ENCODE measurements around the gene BMPR1B.

The BMPR1B gene

DNA sequence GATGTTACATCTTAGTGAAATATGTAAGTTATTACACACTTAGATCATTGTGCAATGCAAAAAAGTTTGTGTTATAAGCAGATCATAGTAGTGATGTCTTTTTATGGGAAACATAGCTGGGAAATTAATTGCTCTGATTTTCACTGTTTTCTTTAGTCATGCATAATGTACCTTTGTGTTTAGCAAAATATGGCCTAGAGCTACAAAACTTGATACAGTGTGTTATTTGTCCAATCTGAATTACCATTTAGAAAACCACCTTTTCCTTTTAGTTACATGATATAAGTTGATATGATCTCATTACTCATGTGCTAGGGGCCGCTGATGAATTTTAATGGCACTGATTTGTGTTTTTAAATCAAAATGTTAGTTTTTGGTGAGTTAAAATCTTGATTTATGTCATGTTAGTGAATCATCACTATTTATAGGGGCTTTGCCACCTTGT, 2.0 kb downstream of the BMPR1B start (continued):
- TF ChIP-seq PRDM1 (tag by site-specific recombination; IDR thresholded peaks at IDR 0.05): no peak
- TF ChIP-seq, protein P1, sequence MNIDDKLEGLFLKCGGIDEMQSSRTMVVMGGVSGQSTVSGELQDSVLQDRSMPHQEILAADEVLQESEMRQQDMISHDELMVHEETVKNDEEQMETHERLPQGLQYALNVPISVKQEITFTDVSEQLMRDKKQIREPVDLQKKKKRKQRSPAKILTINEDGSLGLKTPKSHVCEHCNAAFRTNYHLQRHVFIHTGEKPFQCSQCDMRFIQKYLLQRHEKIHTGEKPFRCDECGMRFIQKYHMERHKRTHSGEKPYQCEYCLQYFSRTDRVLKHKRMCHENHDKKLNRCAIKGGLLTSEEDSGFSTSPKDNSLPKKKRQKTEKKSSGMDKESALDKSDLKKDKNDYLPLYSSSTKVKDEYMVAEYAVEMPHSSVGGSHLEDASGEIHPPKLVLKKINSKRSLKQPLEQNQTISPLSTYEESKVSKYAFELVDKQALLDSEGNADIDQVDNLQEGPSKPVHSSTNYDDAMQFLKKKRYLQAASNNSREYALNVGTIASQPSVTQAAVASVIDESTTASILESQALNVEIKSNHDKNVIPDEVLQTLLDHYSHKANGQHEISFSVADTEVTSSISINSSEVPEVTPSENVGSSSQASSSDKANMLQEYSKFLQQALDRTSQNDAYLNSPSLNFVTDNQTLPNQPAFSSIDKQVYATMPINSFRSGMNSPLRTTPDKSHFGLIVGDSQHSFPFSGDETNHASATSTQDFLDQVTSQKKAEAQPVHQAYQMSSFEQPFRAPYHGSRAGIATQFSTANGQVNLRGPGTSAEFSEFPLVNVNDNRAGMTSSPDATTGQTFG (tag by site-specific recombination; IDR thresholded peaks at IDR 0.05; ENCODE audit: borderline replicate concordance): no peak
- no peak for TF ChIP-seq ZNF140 (tag by site-specific recombination; IDR thresholded peaks at IDR 0.05)
- no peak for TF ChIP-seq ZNF266 (tag by site-specific recombination; IDR thresholded peaks at IDR 0.05; ENCODE audit: low read depth)
- no peak for TF ChIP-seq ZNF16 (tag by site-specific recombination; IDR thresholded peaks at IDR 0.05; ENCODE audit: low read depth)
- no peak for TF ChIP-seq HOXA7 (CRISPR knock-in tag; IDR thresholded peaks at IDR 0.05; ENCODE audit: borderline replicate concordance)
- TF ChIP-seq ZNF175 (tag by site-specific recombination; IDR thresholded peaks at IDR 0.05): no peak
- no peak for TF ChIP-seq ZNF670 (tag by site-specific recombination; IDR thresholded peaks at IDR 0.05; ENCODE audit: low read depth)
- TF ChIP-seq, protein P2, sequence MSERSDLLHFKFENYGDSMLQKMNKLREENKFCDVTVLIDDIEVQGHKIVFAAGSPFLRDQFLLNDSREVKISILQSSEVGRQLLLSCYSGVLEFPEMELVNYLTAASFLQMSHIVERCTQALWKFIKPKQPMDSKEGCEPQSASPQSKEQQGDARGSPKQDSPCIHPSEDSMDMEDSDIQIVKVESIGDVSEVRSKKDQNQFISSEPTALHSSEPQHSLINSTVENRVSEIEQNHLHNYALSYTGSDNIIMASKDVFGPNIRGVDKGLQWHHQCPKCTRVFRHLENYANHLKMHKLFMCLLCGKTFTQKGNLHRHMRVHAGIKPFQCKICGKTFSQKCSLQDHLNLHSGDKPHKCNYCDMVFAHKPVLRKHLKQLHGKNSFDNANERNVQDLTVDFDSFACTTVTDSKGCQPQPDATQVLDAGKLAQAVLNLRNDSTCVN (tag by site-specific recombination; optimal IDR thresholded peaks at IDR 0.05): no peak
- no peak for TF ChIP-seq ZNF530 (tag by site-specific recombination; IDR thresholded peaks at IDR 0.05; ENCODE audit: low read depth)
- no peak for TF ChIP-seq ZNF404 (tag by site-specific recombination; IDR thresholded peaks at IDR 0.05)
- no peak for TF ChIP-seq ZBTB21 (tag by site-specific recombination; IDR thresholded peaks at IDR 0.05)
- TF ChIP-seq RBAK (tag by site-specific recombination; IDR thresholded peaks at IDR 0.05): no peak
- TF ChIP-seq KLF8 (tag by site-specific recombination; IDR thresholded peaks at IDR 0.05): peak; percentile 76; the same call in 1 of the 2 replicates
- no peak for TF ChIP-seq ZNF391 (tag by site-specific recombination; IDR thresholded peaks at IDR 0.05; ENCODE audit: borderline replicate concordance, low read depth)
- TF ChIP-seq ZNF830 (tag by site-specific recombination; IDR thresholded peaks at IDR 0.05; ENCODE audit: low read depth): no peak
- no peak for TF ChIP-seq ZNF654 (tag by site-specific recombination; IDR thresholded peaks at IDR 0.05; ENCODE audit: low read depth)
- TF ChIP-seq ZNF184 (tag by site-specific recombination; IDR thresholded peaks at IDR 0.05): no peak
- no peak; the same call in 1 of the 2 replicates for TF ChIP-seq ZBTB17 (tag by site-specific recombination; IDR thresholded peaks at IDR 0.05)
- TF ChIP-seq, protein P3, sequence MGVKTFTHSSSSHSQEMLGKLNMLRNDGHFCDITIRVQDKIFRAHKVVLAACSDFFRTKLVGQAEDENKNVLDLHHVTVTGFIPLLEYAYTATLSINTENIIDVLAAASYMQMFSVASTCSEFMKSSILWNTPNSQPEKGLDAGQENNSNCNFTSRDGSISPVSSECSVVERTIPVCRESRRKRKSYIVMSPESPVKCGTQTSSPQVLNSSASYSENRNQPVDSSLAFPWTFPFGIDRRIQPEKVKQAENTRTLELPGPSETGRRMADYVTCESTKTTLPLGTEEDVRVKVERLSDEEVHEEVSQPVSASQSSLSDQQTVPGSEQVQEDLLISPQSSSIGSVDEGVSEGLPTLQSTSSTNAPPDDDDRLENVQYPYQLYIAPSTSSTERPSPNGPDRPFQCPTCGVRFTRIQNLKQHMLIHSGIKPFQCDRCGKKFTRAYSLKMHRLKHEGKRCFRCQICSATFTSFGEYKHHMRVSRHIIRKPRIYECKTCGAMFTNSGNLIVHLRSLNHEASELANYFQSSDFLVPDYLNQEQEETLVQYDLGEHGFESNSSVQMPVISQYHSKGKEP (tag by site-specific recombination; IDR thresholded peaks at IDR 0.05): no peak
- TF ChIP-seq, protein P4, sequence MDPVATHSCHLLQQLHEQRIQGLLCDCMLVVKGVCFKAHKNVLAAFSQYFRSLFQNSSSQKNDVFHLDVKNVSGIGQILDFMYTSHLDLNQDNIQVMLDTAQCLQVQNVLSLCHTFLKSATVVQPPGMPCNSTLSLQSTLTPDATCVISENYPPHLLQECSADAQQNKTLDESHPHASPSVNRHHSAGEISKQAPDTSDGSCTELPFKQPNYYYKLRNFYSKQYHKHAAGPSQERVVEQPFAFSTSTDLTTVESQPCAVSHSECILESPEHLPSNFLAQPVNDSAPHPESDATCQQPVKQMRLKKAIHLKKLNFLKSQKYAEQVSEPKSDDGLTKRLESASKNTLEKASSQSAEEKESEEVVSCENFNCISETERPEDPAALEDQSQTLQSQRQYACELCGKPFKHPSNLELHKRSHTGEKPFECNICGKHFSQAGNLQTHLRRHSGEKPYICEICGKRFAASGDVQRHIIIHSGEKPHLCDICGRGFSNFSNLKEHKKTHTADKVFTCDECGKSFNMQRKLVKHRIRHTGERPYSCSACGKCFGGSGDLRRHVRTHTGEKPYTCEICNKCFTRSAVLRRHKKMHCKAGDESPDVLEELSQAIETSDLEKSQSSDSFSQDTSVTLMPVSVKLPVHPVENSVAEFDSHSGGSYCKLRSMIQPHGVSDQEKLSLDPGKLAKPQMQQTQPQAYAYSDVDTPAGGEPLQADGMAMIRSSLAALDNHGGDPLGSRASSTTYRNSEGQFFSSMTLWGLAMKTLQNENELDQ (tag by site-specific recombination; IDR thresholded peaks at IDR 0.05; ENCODE audit: low read depth): no peak
- no peak for TF ChIP-seq ZNF214 (tag by site-specific recombination; IDR thresholded peaks at IDR 0.05; ENCODE audit: borderline replicate concordance)
- TF ChIP-seq ZNF701 (tag by site-specific recombination; IDR thresholded peaks at IDR 0.05): no peak
- no peak for TF ChIP-seq ZNF155 (tag by site-specific recombination; IDR thresholded peaks at IDR 0.05)
- TF ChIP-seq ZNF558 (tag by site-specific recombination; IDR thresholded peaks at IDR 0.05): no peak
- no peak for TF ChIP-seq ZNF202 (tag by site-specific recombination; IDR thresholded peaks at IDR 0.05; ENCODE audit: borderline replicate concordance)
- TF ChIP-seq, protein P5, sequence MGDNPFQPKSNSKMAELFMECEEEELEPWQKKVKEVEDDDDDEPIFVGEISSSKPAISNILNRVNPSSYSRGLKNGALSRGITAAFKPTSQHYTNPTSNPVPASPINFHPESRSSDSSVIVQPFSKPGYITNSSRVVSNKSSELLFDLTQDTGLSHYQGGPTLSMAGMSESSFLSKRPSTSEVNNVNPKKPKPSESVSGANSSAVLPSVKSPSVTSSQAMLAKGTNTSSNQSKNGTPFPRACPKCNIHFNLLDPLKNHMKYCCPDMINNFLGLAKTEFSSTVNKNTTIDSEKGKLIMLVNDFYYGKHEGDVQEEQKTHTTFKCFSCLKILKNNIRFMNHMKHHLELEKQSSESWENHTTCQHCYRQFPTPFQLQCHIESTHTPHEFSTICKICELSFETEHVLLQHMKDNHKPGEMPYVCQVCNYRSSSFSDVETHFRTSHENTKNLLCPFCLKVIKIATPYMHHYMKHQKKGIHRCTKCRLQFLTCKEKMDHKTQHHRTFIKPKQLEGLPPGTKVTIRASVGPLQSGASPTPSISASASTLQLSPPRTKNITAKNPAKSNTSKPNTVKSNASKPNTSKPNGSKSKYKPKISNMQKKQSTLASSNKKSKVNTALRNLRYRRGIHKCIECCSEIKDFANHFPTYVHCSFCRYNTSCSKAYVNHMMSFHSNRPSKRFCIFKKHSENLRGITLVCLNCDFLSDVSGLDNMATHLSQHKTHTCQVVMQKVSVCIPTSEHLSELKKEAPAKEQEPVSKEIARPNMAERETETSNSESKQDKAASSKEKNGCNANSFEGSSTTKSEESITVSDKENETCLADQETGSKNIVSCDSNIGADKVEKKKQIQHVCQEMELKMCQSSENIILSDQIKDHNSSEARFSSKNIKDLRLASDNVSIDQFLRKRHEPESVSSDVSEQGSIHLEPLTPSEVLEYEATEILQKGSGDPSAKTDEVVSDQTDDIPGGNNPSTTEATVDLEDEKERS (tag by site-specific recombination; IDR thresholded peaks at IDR 0.05): no peak
- peak; percentile 30; the same call in 1 of the 2 replicates for TF ChIP-seq OVOL3 (tag by site-specific recombination; IDR thresholded peaks at IDR 0.05)

Data from HEK293 (cell line).